ENCODE measurements around the gene ATP6V1B1. TPM values are rescaled to one million over a fixed set of nuclear protein-coding genes. Genes with fewer than 3 reads are reported as not detected.
A peak's percentile ranks its signal among the peaks of the same experiment; 100 is the strongest.

The ATP6V1B1 gene
- total and polyA plus RNA-seq, 2 of the 13 experiments (the other 11 are each of a cell fraction or from before 2014, with no cell fraction given): 0.58 to 1.6 TPM

DNA sequence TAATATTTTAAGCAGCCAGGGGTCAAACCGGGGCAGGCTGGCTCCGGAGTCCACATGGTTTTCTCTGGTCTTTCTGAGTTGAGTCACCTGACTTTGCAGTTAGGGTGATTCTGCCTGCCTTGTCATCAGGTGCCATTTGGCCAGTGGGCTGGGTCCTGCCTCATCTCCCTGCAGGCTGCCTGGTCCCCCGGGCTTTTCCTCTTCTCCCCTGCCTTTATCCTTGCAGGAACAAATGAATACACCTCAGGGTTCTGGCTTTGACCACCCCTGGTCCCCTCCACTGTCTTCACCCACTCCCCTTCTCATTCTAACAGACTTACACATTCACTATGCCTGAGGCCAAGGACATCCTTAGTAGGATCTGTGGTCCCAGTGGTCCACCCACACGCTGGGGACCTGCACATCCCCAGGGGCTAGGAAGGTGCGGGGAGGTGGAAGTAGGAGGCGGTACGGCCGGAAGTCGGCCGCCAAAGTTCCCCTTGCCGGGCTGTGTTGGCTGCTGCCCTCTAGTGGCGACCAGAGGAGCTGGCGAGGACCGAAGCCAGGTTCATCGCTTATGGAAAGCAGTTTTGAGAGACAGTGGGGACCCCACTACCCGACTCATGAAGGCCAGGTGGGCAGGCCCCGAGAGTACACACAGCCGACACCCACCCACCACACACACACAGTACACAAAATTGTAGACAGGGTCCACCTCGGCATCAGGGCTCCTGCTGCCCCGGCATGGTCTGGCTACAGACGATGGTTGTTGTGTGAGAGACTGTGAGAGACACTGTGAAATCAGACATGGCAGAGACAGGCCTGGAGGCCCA is 65.3 kb downstream of the ATP6V1B1 start (continued):
- TF ChIP-seq PHF8 (CRISPR knock-in tag; IDR thresholded peaks at IDR 0.05) (peak; percentile 80), ZNF850 (CRISPR knock-in tag; conservative IDR thresholded peaks at IDR 0.05) (no peak), KLF9 (CRISPR knock-in tag; IDR thresholded peaks at IDR 0.05; ENCODE audit: low read depth) (no peak), ZNF543 (CRISPR knock-in tag; IDR thresholded peaks at IDR 0.05) (peak; percentile 40; the same call in 1 of the 2 replicates), POGZ (CRISPR knock-in tag; IDR thresholded peaks at IDR 0.05) (peak; percentile 85), DMAP1 (CRISPR knock-in tag; IDR thresholded peaks at IDR 0.05) (0 out of 2 replicates have a peak, but pooled peaks have one; percentile 57), ZFX (CRISPR knock-in tag; IDR thresholded peaks at IDR 0.05; ENCODE audit: low read depth) (peak; percentile 78), RNF2 (conservative IDR thresholded peaks at IDR 0.05; ENCODE audit: low read depth) (no peak)
- TF ChIP-seq, protein P1, sequence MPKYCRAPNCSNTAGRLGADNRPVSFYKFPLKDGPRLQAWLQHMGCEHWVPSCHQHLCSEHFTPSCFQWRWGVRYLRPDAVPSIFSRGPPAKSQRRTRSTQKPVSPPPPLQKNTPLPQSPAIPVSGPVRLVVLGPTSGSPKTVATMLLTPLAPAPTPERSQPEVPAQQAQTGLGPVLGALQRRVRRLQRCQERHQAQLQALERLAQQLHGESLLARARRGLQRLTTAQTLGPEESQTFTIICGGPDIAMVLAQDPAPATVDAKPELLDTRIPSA (CRISPR knock-in tag; IDR thresholded peaks at IDR 0.05; ENCODE audit: borderline replicate concordance): no peak

DNA sequence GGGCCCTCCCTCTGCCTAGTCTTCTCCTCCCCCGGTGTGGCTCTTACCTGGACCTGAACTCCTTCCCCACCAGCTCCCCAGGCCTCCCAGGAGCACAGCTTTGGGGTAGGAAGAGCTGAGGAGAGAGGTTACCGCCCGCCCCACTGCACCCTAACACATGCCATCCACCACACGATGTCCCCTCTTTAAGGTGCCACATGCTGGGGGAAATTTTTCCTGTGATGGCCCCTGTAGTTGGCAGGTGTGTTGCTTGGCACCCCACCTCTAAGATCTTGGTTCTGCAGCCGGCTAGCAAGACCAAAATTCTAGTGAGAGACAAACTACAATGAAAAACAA is 65.9 kb downstream of the ATP6V1B1 start:
- 48% methylated on average over 5 of the region's 5 CpGs for WGBS (ENCODE audit: low lambda C conversion rate)
- no peaks in the 10 kb centered on the region for H3K36me3 ChIP-seq (replicated peaks in 1 of 2; ENCODE audit: control insufficient read depth in 1 of 2, insufficient read depth in 2 of 2, low read length in 2 of 2)
- H3K27me3 ChIP-seq (ENCODE audit: control insufficient read depth in 1 of 2, insufficient read depth in 2 of 2, low read length in 2 of 2): peaks cover 0 to 9% of the 10 kb centered on the region in 2 experiments; a peak in 2 of 5 replicates
- POLR2A ChIA-PET: interaction anchor here (1.0 to 2.9 kb wide), 5 partner anchors 19 to 129 kb away, joined by 3 to 21 read pairs (median 7); partner anchors contain the start of genes MCEE, MPHOSPH10 and NAGK
- H3K9me3 ChIP-seq (ENCODE audit: low read length): no peaks in the 10 kb centered on the region
- no peaks in the 10 kb centered on the region for H4K20me1 ChIP-seq (ENCODE audit: insufficient read depth, low read length)
- no TSS peak for BruUV-seq (replicated peaks)
- CTCF ChIA-PET (ENCODE audit: low intra/inter-chr PET ratio, low total read pairs): interaction anchor here (2.0 kb wide), 1 partner anchor 37 kb away, joined by 8 read pairs; no protein-coding TSS in a partner anchor
- H3K9ac ChIP-seq (ENCODE audit: insufficient read depth, low read depth, low read length): peak overlapping the region; percentile 4; the same call in 1 of the 2 replicates
- intact Hi-C loops (cut with micrococcal nuclease; ENCODE audit: unreplicated experiment) (no loop called here), in situ Hi-C loops (cut with HindIII; ENCODE audit: extremely low pct_ligation_motif_present, low pct_unique_long_range_greater_than_20kb) (no loop called here)
- ATAC-seq (peak; percentile 14), FAIRE-seq (no peak), DNase-seq (ENCODE audit: low spot score) (no peak)
- no peak overlapping the region for H3K27ac ChIP-seq (ENCODE audit: extremely low read length, insufficient read depth, low read length)
- H3K4me1 ChIP-seq (ENCODE audit: insufficient read depth, low read length): peaks cover 57% of the 10 kb centered on the region
- H3K4me3 ChIP-seq (replicated peaks in 1 of 3; ENCODE audit: insufficient read depth in 1 of 3, low read depth in 2 of 3, low read length in 3 of 3): peak overlapping the region; percentile 53 to 81 (median 71)
- peak overlapping the region; percentile 99 for H3K4me2 ChIP-seq (ENCODE audit: low read depth, low read length)
- no peaks in the 10 kb centered on the region for H3K79me2 ChIP-seq (ENCODE audit: insufficient read depth, low read length)
- H2AFZ ChIP-seq (ENCODE audit: low read length): peak overlapping the region; percentile 57
- peak; percentile 21; the same call in 1 of the 2 replicates for TF ChIP-seq EED (CRISPR knock-in tag; IDR thresholded peaks at IDR 0.05)
- TF ChIP-seq ZBTB38 (CRISPR knock-in tag; IDR thresholded peaks at IDR 0.05): peak; percentile 42; the same call in 1 of the 2 replicates
- TF ChIP-seq ZSCAN25 (CRISPR knock-in tag; IDR thresholded peaks at IDR 0.05): no peak
- TF ChIP-seq ZNF160 (CRISPR knock-in tag; IDR thresholded peaks at IDR 0.05): no peak
- TF ChIP-seq ZNF143 (CRISPR knock-in tag; IDR thresholded peaks at IDR 0.05): no peak
- TF ChIP-seq HNF4A (CRISPR knock-in tag; IDR thresholded peaks at IDR 0.05): no peak
- TF ChIP-seq, protein P2, sequence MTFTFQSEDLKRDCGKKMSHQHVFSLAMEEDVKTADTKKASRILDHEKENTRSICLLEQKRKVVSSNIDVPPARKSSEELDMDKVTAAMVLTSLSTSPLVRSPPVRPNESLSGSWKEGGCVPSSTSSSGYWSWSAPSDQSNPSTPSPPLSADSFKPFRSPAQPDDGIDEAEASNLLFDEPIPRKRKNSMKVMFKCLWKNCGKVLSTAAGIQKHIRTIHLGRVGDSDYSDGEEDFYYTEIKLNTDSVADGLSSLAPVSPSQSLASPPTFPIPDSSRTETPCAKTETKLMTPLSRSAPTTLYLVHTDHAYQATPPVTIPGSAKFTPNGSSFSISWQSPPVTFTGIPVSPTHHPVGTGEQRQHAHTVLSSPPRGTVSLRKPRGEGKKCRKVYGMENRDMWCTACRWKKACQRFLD (CRISPR knock-in tag; IDR thresholded peaks at IDR 0.05; ENCODE audit: borderline replicate concordance): 0 out of 2 replicates have a peak, but pooled peaks have one; percentile 12
- TF ChIP-seq ZBTB42 (CRISPR knock-in tag; IDR thresholded peaks at IDR 0.05): 0 out of 2 replicates have a peak, but pooled peaks have one; percentile 27
- TF ChIP-seq ZNF776 (CRISPR knock-in tag; IDR thresholded peaks at IDR 0.05): 0 out of 2 replicates have a peak, but pooled peaks have one; percentile 63
- TF ChIP-seq ZNF274 (CRISPR knock-in tag; IDR thresholded peaks at IDR 0.05): 0 out of 2 replicates have a peak, but pooled peaks have one; percentile 4
- TF ChIP-seq ZNF292 (CRISPR knock-in tag; IDR thresholded peaks at IDR 0.05; ENCODE audit: borderline replicate concordance, low read depth): 0 out of 2 replicates have a peak, but pooled peaks have one; percentile 7
- TF ChIP-seq, protein P3, sequence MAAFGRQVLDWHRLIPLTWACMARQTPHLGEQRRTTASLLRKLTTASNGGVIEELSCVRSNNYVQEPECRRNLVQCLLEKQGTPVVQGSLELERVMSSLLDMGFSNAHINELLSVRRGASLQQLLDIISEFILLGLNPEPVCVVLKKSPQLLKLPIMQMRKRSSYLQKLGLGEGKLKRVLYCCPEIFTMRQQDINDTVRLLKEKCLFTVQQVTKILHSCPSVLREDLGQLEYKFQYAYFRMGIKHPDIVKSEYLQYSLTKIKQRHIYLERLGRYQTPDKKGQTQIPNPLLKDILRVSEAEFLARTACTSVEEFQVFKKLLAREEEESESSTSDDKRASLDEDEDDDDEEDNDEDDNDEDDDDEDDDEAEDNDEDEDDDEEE (CRISPR knock-in tag; IDR thresholded peaks at IDR 0.05): peak; percentile 80; the same call in 1 of the 2 replicates
- no peak for TF ChIP-seq ZNF530 (CRISPR knock-in tag; IDR thresholded peaks at IDR 0.05; ENCODE audit: low read depth)

All from HepG2 (cell line).